ENCODE data around the gene REEP2.

GRCh38 chr5:138488481-138488945, 49.7 kb downstream of the REEP2 start:
- TF ChIP-seq CTCF (IDR thresholded peaks at IDR 0.05), result no peak
- TF ChIP-seq POLR2A (IDR thresholded peaks at IDR 0.05), result no peak
- TF ChIP-seq POLR2AphosphoS5 (IDR thresholded peaks at IDR 0.05), result no peak
